NOMO-1 treated with dmso at 0.1 percent for 144 hours (cell line): Measurements from ENCODE around the gene EPHX1.
"Not testable (repeated sequence)": the region's sequence is repeated elsewhere in the genome, so short reads cannot be mapped to it uniquely, and the experiment has no call there.

Source experiments
- DNase-seq: peaks from one replicate; lab custom pipeline; 2025; ENCODE audit not compliant: unreplicated experiment; lab: John Stamatoyannopoulos, UW

EPHX1 gene

GRCh38 chr1:225777058-225777582 is 32.8 kb upstream of the EPHX1 start:
- no peak for DNase-seq

GRCh38 chr1:225777583-225778336 is 32.2 kb upstream of the EPHX1 start, which contains the start of gene SRP9:
Gene SRP9 (plus strand): TSS chr1:225777826. CDS start chr1:225777941, 115 bp downstream.
- peak; percentile 99 for DNase-seq

GRCh38 chr1:225778337-225778669 is 31.6 kb upstream of the EPHX1 start:
- DNase-seq = no peak

GRCh38 chr1:225779165-225779564 is 30.8 kb upstream of the EPHX1 start:
- not testable (repeated sequence) for DNase-seq

GRCh38 chr1:225780134-225780533 is 29.8 kb upstream of the EPHX1 start:
- DNase-seq = no peak

GRCh38 chr1:225780630-225781029 is 29.3 kb upstream of the EPHX1 start:
- DNase-seq = no peak

GRCh38 chr1:225789142-225789541 is 20.8 kb upstream of the EPHX1 start:
- not testable (repeated sequence) for DNase-seq

- no peak for DNase-seq
Measured at GRCh38 chr1:225794954-225795353, 15.0 kb upstream of the EPHX1 start.

GRCh38 chr1:225796097-225796496 is 13.8 kb upstream of the EPHX1 start:
- DNase-seq = not testable (repeated sequence)

- not testable (repeated sequence) for DNase-seq
Measured at GRCh38 chr1:225801146-225801545, 8.8 kb upstream of the EPHX1 start.

GRCh38 chr1:225806249-225806648 is 3.7 kb upstream of the EPHX1 start:
- DNase-seq = no peak

GRCh38 chr1:225806736-225807135 is 3.2 kb upstream of the EPHX1 start:
- not testable (repeated sequence) for DNase-seq

GRCh38 chr1:225808136-225808535 is 1.8 kb upstream of the EPHX1 start:
- no peak for DNase-seq

- DNase-seq = not testable (repeated sequence)
Measured at GRCh38 chr1:225810579-225811538, 935 bp downstream of the EPHX1 start.

GRCh38 chr1:225811622-225812487 is 1.9 kb downstream of the EPHX1 start:
- no peak for DNase-seq

GRCh38 chr1:225812488-225813213 is 2.7 kb downstream of the EPHX1 start:
- no peak for DNase-seq

- DNase-seq = peak; percentile 72
Measured at GRCh38 chr1:225813214-225813964, 3.5 kb downstream of the EPHX1 start.

- DNase-seq = no peak
Measured at GRCh38 chr1:225814381-225814780, 4.5 kb downstream of the EPHX1 start.

- not testable (repeated sequence) for DNase-seq
Measured at GRCh38 chr1:225815090-225815489, 5.2 kb downstream of the EPHX1 start.
